Ishikawa (cell line): ENCODE data around the gene GNL1.

ENCODE experiments used
- CEBPB ChIP-seq: IDR thresholded peaks from 2 replicates; pipeline ENCODE4 v1.6.1; 2012
- CREB1 ChIP-seq: IDR thresholded peaks from 2 replicates; pipeline ENCODE4 v1.6.1; 2012; ENCODE audit warnings: low read depth
- EGR1 ChIP-seq: IDR thresholded peaks from 2 replicates; pipeline ENCODE4 v1.6.1; 2012
- EP300 ChIP-seq: IDR thresholded peaks from 2 replicates; pipeline ENCODE4 v1.6.1; 2012; ENCODE audit warnings: borderline replicate concordance
- MAX ChIP-seq: IDR thresholded peaks from 2 replicates; pipeline ENCODE4 v1.6.1; 2012
- NFIC ChIP-seq: IDR thresholded peaks from 2 replicates; pipeline ENCODE4 v1.6.1; 2012
- RAD21 ChIP-seq: IDR thresholded peaks from 2 replicates; pipeline ENCODE4 v1.6.1; 2012; ENCODE audit warnings: low read depth
- REST ChIP-seq: IDR thresholded peaks from 2 replicates; pipeline ENCODE4 v1.6.1; 2012; ENCODE audit warnings: low read depth, mild to moderate bottlenecking
- TAF1 ChIP-seq: IDR thresholded peaks from 2 replicates; pipeline ENCODE4 v1.6.1; 2012; ENCODE audit warnings: low read depth, mild to moderate bottlenecking
- TCF12 ChIP-seq: IDR thresholded peaks from 2 replicates; pipeline ENCODE4 v1.6.1; 2012; ENCODE audit warnings: low read depth
- TEAD4 ChIP-seq: IDR thresholded peaks from 2 replicates; pipeline ENCODE4 v1.6.1; 2012
- USF1 ChIP-seq: IDR thresholded peaks from 2 replicates; pipeline ENCODE4 v1.6.1; 2012
- YY1 ChIP-seq: IDR thresholded peaks from 2 replicates; pipeline ENCODE4 v1.6.1; 2012; ENCODE audit warnings: low read depth
- ZBTB7A ChIP-seq: IDR thresholded peaks from 2 replicates; pipeline ENCODE4 v1.6.1; 2012; ENCODE audit warnings: low read depth

The GNL1 gene

GRCh38 chr6:30491991-30492952, 64.0 kb downstream of the GNL1 start:
- TF ChIP-seq REST (no peak), TCF12 (no peak), ZBTB7A (no peak), RAD21 (no peak), USF1 (no peak), TAF1 (no peak), YY1 (no peak), EP300 (no peak), CREB1 (no peak), EGR1 (no peak), CEBPB (no peak), TEAD4 (no peak), MAX (no peak), NFIC (no peak)
